ENCODE data around the gene ZNF224. TPM values are rescaled to one million over a fixed set of nuclear protein-coding genes. Genes with fewer than 3 reads are reported as not detected.
A peak's percentile ranks its signal among the peaks of the same experiment; 100 is the strongest.
"Not testable (repeated sequence)": the region's sequence is repeated elsewhere in the genome, so short reads cannot be mapped to it uniquely, and the experiment has no call there.

The ZNF224 gene
- total RNA-seq, 2 donors from 2014 or later, result 16.4 to 21.0 TPM

DNA sequence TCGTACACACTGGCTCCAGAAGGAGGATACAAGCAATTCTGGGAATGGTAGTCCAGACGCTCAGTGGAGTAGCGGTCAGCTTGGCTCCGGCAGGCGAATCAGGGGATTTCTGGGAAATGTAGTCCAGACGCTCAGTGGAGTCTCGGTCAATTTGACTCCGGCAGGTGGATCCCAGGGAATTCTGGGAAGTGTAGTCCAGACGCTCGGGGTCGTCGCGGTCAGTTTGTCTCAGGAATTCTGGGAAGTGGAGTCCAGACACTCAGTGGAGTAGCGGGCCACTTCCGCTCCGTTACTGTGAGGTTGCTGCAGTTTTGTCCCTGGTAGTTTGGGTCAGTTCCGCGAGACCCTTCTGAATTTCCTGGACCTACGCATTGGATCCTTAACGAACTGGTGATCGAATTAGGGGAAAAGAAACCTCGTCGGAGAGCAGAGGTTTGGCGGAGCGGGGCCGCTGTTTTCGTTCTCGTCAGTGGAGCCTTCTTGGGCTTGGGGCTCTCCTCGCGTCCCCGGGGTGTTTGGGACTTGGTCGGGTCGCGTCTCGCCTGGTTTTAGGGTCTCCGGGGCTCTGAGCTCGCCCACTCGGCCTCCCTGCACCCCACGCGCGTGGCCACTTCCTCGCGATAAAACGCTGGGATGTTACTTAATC, 19.1 kb downstream of the ZNF224 start, which contains the start of gene ZNF225:
ZNF225 (plus strand) TSS at position 262 of the 646 bp plus-strand sequence. CDS start 2,429 bp downstream, outside the sequence.
- intact Hi-C loops (cut with DNase I), result loop anchor here in 1 of 2 donors (10.0 kb wide), 1 partner anchor 58 kb away; the partner anchor contains the start of gene ZNF223

DNA sequence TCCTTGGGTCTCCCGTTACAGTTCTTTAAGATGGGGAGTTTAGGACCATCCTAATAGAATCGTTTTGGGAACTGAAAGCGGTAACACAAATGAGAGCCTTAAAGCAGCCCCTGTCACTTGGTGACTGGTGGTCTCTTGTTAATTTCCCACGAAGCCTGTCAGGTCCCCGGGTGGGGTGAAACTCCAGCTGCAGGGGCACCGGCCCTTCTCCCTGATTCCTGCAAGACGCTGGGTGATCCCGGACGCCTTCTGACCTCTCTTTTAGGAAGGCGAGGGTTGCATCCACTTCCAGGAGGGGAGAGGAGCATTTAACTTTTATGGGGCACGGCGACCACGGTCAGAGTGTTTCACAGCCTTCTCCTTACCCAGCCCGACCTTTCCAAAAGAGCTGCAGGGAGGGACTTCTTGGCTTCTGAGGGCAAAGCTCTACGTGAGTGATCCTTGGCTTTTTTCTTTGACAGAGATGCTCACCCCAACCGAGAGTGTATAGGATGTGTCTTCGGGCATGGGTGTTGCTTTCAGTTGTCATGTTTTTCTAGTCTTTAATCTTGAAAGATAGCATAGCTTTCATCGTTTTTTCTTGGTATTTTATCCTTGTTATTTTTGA, 19.7 kb downstream of the ZNF224 start:
- intact Hi-C loops (cut with DNase I), result loop anchor here in 1 of 2 donors (10.0 kb wide), 1 partner anchor 59 kb away; the partner anchor contains the start of gene ZNF223
- DNase-seq (ENCODE audit: low spot score), result no peak

More for the DNA sequence above, 19.1 kb downstream of the ZNF224 start, which contains the start of gene ZNF225:
- DNase-seq (ENCODE audit: low spot score), result peak; percentile 96

DNA sequence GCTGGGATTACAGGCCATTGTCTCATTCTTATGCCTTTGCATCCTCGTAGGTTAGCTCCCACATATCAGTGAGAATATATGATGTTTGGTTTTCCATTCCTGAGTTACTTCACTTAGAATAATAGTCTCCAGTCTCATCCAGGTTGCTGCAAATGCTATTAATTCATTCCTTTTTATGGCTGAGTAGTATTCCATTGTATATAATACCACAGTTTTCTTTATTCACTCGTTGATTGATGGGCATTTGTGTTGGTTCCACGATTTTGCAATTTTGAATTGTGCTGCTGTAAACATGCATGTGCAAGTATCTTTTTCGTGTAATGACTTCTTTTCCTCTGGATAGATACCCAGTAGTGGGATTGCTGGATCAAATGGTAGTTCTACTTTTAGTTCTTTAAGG, 27.0 kb downstream of the ZNF224 start:
- DNase-seq (ENCODE audit: low spot score); intact Hi-C loops (cut with DNase I): not testable (repeated sequence)

- intact Hi-C loops (cut with DNase I), result no loop called here
- no peak for DNase-seq (ENCODE audit: low spot score)
Measured at GRCh38 chr19:44131955-44132354, 37.8 kb downstream of the ZNF224 start.

- intact Hi-C loops (cut with DNase I), result no loop called here
- DNase-seq (ENCODE audit: low spot score), result peak; percentile 92
Measured at GRCh38 chr19:44141191-44142058, 47.3 kb downstream of the ZNF224 start, which contains the start of gene ZNF234. Gene ZNF234 (plus strand): TSS chr19:44141554. CDS start chr19:44144633, 3,079 bp downstream.

DNA sequence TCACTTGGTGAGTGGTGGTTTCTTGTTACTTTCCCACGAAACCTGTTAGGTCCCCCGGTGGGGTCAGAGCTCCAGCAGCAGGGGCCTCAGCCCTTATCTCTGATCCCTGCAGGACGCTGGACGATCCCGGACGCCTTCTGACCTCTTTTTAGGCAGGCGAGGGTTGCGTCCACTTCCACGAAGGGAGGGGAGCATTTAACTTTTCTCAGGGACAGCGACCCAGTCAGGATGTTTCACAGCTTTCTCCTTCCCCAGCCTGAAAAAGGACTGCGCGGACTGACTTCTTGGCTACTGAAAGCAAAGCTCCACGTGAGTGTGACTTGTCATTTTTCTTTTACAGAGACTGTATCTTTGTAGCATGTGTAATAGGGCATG, 47.9 kb downstream of the ZNF224 start:
- intact Hi-C loops (cut with DNase I), result no loop called here
- no peak for DNase-seq (ENCODE audit: low spot score)

DNA sequence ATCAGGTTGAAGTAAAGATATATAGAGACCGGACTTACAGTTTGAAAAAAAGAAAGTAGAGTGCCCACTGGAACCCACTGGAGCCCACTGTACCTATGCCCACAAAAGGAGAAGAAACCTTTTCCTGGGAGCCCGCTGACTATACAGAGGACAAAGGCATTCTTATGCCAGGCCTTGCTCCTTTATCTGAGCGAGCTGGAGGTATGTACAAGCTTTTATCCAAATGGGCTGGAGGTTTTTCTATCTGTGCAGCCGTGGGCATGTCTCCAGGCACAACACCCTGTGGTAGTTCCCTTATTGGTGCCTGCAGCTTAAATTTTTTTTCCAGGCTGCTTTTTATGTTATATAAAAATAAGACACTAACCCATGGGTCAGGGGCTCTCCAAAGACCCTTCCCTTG, 55.6 kb downstream of the ZNF224 start:
- no peak for DNase-seq (ENCODE audit: low spot score)
- intact Hi-C loops (cut with DNase I), result no loop called here

DNA sequence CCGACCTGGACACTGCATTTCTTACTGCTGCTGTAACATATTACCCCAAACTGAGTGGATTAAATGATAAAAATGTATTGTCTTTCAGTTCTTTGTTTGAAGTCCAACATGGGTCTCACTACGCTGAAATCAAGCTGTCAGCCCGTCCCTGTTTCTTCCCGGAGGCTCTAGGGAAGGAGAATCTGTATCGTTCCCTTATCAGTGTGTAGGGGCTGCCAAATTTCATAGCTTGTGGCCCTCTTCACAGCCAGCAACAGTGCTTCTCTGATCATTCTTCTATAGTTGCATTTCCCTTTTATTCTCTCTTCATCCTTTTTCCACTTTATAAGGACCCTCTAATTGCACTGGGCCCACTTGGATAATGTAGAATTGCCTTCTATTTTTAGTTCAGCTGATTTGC, 57.3 kb downstream of the ZNF224 start:
- DNase-seq (ENCODE audit: low spot score), result no peak
- intact Hi-C loops (cut with DNase I), result no loop called here

GRCh38 chr19:44156475-44156874, 62.3 kb downstream of the ZNF224 start:
- intact Hi-C loops (cut with DNase I), result no loop called here
- no peak for DNase-seq (ENCODE audit: low spot score)

Other genes with a start within 250 kb of the ZNF224 start
- gene ZNF404, start 210.4 kb upstream of the ZNF224 start, total RNA-seq, result 1 to 10 TPM; 2.1 to 3.4 TPM
- 10 to 100 TPM; 11.5 to 14.4 TPM for gene ZNF45, start 159.1 kb upstream of the ZNF224 start, total RNA-seq
- gene ZNF221, start 143.1 kb upstream of the ZNF224 start, total RNA-seq, result 1 to 10 TPM; 4.4 to 7.4 TPM
- gene ZNF155, start 110.2 kb upstream of the ZNF224 start, total RNA-seq, result 1 to 10 TPM; 5.0 to 6.7 TPM
- 1 to 10 TPM; 3.6 to 3.9 TPM for gene ZNF230, start 91.4 kb upstream of the ZNF224 start, total RNA-seq
- 1 to 10 TPM; 3.5 to 4.1 TPM for gene ZNF222, start 69.0 kb upstream of the ZNF224 start, total RNA-seq
- gene ZNF223, start 42.3 kb upstream of the ZNF224 start, total RNA-seq, result 1 to 10 TPM; 2.8 to 3.7 TPM
- 1 to 10 TPM; 2.3 to 2.5 TPM for gene ZNF284, start 22.2 kb upstream of the ZNF224 start, total RNA-seq
- 1 to 10 TPM; 3.5 to 6.0 TPM for gene ZNF225, start 19.0 kb downstream of the ZNF224 start, total RNA-seq
- gene ZNF234, start 47.2 kb downstream of the ZNF224 start, total RNA-seq, result 10 to 100 TPM in 1 of 2 donors, 1 to 10 TPM in 1; 9.4 to 10.0 TPM
- gene ZNF226, start 70.7 kb downstream of the ZNF224 start, total RNA-seq, result 10 to 100 TPM; 15.8 to 19.8 TPM
- gene ZNF227, start 118.2 kb downstream of the ZNF224 start, total RNA-seq, result 10 to 100 TPM; 13.2 to 14.6 TPM
- gene ZNF233, start 165.5 kb downstream of the ZNF224 start, total RNA-seq, result under 1 TPM; 0.19 to 0.28 TPM
- 1 to 10 TPM; 3.6 to 5.7 TPM for gene ZNF235, start 210.7 kb downstream of the ZNF224 start, total RNA-seq